ENCODE measurements around the gene PBX3. TPM values are rescaled to one million over a fixed set of nuclear protein-coding genes. Genes with fewer than 3 reads are reported as not detected.

Gene PBX3
- 44.6 and 46.0 TPM in 2 replicates for total RNA-seq (2021)
- long read RNA-seq, transcript PBX3-204 (9 exons, 2,775 nt), result minor isoform, 15 of 48 reads
- long read RNA-seq, transcript PBX3-201 (8 exons, 2,755 nt), result major isoform, 19 of 48 reads
- long read RNA-seq, partial matches to known transcripts, result 5 of 48 reads
- long read RNA-seq, other reads (novel, unspliced or antisense), result 4 of 48 reads

DNA sequence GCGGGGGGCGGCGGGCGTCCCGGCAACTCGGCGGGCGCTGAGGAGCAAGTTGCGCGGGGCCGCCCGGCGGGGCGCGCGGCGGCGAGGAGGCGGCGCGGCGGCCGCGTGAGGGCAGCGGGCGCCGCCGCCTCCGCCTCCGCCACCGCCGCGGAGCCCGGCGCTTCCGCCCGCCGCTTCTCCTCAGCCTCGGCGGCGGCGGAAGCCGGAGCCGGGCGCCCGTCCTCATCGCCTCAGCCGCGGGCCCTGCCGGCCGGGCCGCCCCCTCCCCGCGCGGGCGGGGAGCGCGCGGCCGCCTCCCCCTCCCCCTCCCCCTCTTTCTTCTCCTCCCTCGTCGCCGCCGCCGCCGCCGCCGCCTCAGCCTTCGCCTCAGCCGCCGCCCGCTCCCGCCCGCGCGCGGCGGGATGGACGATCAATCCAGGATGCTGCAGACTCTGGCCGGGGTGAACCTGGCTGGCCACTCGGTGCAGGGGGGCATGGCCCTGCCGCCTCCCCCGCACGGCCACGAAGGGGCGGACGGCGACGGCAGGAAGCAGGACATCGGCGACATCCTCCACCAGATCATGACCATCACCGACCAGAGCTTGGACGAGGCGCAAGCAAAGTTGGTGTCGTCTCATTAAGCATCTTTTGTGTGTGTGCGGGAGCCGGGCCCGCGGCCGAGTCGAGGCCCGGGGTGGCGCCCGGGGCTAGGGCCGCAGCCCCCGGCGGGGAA is at the start of gene PBX3:
TSS of gene PBX3 (plus strand) at position 321 of the 712 bp plus-strand sequence.
- H3K27me3 ChIP-seq (ENCODE audit: insufficient read depth, low read length), result 0 out of 2 replicates have a peak, but pooled peaks cover 1% of the 10 kb centered on the region
- no peak within 1 kb of the TSS for H3K4ac ChIP-seq (ENCODE audit: low read depth, low read length)
- peaks cover 4% of the 10 kb centered on the region; the same call in 1 of the 2 replicates for H3K4me1 ChIP-seq (ENCODE audit: insufficient read depth, low read length)
- Mint-ChIP-seq H3K4me1 (peaks cover 40 to 48% of the 10 kb centered on the region in 2 experiments), H3K4me3 (peak within 1 kb of the TSS; percentile 84 to 93), H3K27ac (peak within 1 kb of the TSS; percentile 95 to 97 (median 96)), H3K9me3 (no peaks in the 10 kb centered on the region; a peak in 1 of 5 replicates), H3K27me3 (ENCODE audit: low read depth) (peaks cover 15% of the 10 kb centered on the region), H3K36me3 (ENCODE audit: insufficient read depth in 1 of 3, low read depth in 3 of 3) (peaks cover 9 to 18% (median 10%) of the 10 kb centered on the region in 3 experiments; a peak in 6 of 7 replicates)
- H3K9ac ChIP-seq (ENCODE audit: extremely low read depth, insufficient read length, low read length), result peak within 1 kb of the TSS; percentile 50
- no peak within 1 kb of the TSS for H4K91ac ChIP-seq (ENCODE audit: insufficient read length, low read depth, low read length)
- no peak within 1 kb of the TSS for H2BK5ac ChIP-seq (ENCODE audit: insufficient read length, low read length)
- TF ChIP-seq, protein P1, sequence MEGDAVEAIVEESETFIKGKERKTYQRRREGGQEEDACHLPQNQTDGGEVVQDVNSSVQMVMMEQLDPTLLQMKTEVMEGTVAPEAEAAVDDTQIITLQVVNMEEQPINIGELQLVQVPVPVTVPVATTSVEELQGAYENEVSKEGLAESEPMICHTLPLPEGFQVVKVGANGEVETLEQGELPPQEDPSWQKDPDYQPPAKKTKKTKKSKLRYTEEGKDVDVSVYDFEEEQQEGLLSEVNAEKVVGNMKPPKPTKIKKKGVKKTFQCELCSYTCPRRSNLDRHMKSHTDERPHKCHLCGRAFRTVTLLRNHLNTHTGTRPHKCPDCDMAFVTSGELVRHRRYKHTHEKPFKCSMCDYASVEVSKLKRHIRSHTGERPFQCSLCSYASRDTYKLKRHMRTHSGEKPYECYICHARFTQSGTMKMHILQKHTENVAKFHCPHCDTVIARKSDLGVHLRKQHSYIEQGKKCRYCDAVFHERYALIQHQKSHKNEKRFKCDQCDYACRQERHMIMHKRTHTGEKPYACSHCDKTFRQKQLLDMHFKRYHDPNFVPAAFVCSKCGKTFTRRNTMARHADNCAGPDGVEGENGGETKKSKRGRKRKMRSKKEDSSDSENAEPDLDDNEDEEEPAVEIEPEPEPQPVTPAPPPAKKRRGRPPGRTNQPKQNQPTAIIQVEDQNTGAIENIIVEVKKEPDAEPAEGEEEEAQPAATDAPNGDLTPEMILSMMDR (conservative IDR thresholded peaks at IDR 0.05), result no peak
- H2BK120ac ChIP-seq (ENCODE audit: low read depth, low read length, poor library complexity, severe bottlenecking), result no peak within 1 kb of the TSS
- peak within 1 kb of the TSS; percentile 80 for H3K18ac ChIP-seq (ENCODE audit: insufficient read length, low read depth, low read length)
- H3K23ac ChIP-seq (ENCODE audit: insufficient read length, low read depth, low read length), result no peak within 1 kb of the TSS
- H3T11ph ChIP-seq (ENCODE audit: low read length), result no peak within 1 kb of the TSS
- no peak within 1 kb of the TSS for H2BK15ac ChIP-seq (ENCODE audit: low read depth, low read length)
- H4K5ac ChIP-seq (ENCODE audit: insufficient read length, low read depth, low read length), result no peak within 1 kb of the TSS
- no peak within 1 kb of the TSS for H2BK12ac ChIP-seq (ENCODE audit: insufficient read length, low read depth, low read length)
- H3K56ac ChIP-seq (ENCODE audit: insufficient read length, low read depth, low read length), result no peak within 1 kb of the TSS
- H3K79me2 ChIP-seq (ENCODE audit: insufficient read depth, low read length), result no peaks in the 10 kb centered on the region
- no peak for DNase-seq
- H2AK5ac ChIP-seq (ENCODE audit: insufficient read length, low read length), result no peak within 1 kb of the TSS
- H3K9me3 ChIP-seq (ENCODE audit: control insufficient read depth, low read depth, low read length), result no peaks in the 10 kb centered on the region
- H2BK20ac ChIP-seq (ENCODE audit: low read depth, low read length, poor library complexity, severe bottlenecking), result no peak within 1 kb of the TSS
- peaks cover 16% of the 10 kb centered on the region for H3K23me2 ChIP-seq (ENCODE audit: insufficient read length, low read depth, low read length, poor library complexity, severe bottlenecking)
- peak within 1 kb of the TSS; percentile 70 for H3K14ac ChIP-seq (ENCODE audit: insufficient read depth, low read length)
- no CpG with 5 or more reads among the region's 107 CpGs for WGBS (ENCODE audit: extremely low coverage, insufficient read length, low lambda C conversion rate)
- no peak within 1 kb of the TSS for H2AFZ ChIP-seq (ENCODE audit: low read length)
- no peak within 1 kb of the TSS for H4K8ac ChIP-seq (replicated peaks; ENCODE audit: insufficient read length, low read depth, low read length)
- no peaks in the 10 kb centered on the region for H3K79me1 ChIP-seq (ENCODE audit: insufficient read depth, low read depth, low read length, poor library complexity, severe bottlenecking)
- peak within 1 kb of the TSS; percentile 78 for H3K4me2 ChIP-seq (ENCODE audit: insufficient read depth, insufficient read length, low read length)
- H4K20me1 ChIP-seq (ENCODE audit: control insufficient read depth, insufficient read depth, insufficient read length), result no peaks in the 10 kb centered on the region
- H3K27ac ChIP-seq (ENCODE audit: insufficient read length, low read depth, low read length), result no peak within 1 kb of the TSS
